ENCODE measurements around the gene ZNF335.

DNA sequence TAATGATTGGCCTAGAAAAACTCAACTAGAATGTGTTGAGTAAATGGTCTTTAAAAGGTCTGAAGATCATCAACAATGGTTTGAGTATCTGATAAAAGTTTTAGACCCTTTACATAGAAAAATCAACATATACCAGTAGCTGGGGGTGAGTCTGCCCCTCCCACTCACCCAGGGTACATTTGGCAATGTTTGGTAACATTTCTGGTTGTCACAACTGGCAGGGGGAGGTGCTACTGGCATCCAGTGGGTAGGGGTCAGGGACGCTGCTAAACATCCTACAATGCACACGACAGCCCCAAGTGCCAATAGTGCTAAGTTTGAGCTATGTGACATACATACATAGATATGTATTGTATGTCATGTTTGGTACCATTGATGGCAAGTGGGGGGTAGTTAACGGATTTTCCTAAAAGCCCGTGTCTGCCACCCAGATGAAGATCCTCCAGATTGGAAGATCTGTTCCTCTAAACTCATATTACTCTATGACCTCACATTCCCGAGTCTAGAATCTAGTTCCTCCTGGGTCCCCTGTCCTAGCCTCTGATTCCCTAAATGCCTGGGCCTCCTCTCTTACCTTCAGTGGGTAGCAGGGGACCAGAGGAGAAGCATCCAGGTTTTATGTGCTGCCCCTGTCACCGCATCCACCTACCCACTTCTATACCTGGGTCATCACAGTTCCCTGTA is 34.2 kb upstream of the ZNF335 start:
- TF ChIP-seq, protein P1, sequence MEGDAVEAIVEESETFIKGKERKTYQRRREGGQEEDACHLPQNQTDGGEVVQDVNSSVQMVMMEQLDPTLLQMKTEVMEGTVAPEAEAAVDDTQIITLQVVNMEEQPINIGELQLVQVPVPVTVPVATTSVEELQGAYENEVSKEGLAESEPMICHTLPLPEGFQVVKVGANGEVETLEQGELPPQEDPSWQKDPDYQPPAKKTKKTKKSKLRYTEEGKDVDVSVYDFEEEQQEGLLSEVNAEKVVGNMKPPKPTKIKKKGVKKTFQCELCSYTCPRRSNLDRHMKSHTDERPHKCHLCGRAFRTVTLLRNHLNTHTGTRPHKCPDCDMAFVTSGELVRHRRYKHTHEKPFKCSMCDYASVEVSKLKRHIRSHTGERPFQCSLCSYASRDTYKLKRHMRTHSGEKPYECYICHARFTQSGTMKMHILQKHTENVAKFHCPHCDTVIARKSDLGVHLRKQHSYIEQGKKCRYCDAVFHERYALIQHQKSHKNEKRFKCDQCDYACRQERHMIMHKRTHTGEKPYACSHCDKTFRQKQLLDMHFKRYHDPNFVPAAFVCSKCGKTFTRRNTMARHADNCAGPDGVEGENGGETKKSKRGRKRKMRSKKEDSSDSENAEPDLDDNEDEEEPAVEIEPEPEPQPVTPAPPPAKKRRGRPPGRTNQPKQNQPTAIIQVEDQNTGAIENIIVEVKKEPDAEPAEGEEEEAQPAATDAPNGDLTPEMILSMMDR (IDR thresholded peaks at IDR 0.05), result no peak
- no peak for TF ChIP-seq POLR2A (IDR thresholded peaks at IDR 0.05)
